HL-60 (cell line): ENCODE results near the gene PLOD3.

Experiments
- DNase-seq, 2 experiments: peaks; one replicate each; pipeline ENCODE4 v3.0.0-alpha.2; 2010 to 2020; ENCODE audit warnings: low read depth in 1 of 2, low spot score in 1 of 2
- H3K27ac ChIP-seq: fragments of 250-450 bp; sonication (Bioruptor Pico); replicated peaks from 2 replicates; pipeline ENCODE4 v1.5.1; 2020; ENCODE audit warnings: mild to moderate bottlenecking, moderate library complexity
- H3K27me3 ChIP-seq: fragments of 250-450 bp; sonication (Bioruptor Pico); 2 replicates; pipeline ENCODE4 v1.5.1; 2021; ENCODE audit warnings: mild to moderate bottlenecking, moderate library complexity; ENCODE audit not compliant: insufficient read depth, poor library complexity, severe bottlenecking
- H3K4me3 ChIP-seq: replicated peaks from 2 replicates; pipeline ENCODE4 v1.5.1; 2011; ENCODE audit warnings: mild to moderate bottlenecking, control low read depth, low read length; ENCODE audit not compliant: insufficient read depth
- GABPA ChIP-seq: IDR thresholded peaks from 2 replicates; pipeline ENCODE4 v1.6.1; 2012; ENCODE audit warnings: low read depth
- POLR2AphosphoS5 ChIP-seq: IDR thresholded peaks from 2 replicates; pipeline ENCODE4 v1.6.1; 2012; ENCODE audit warnings: low read depth
- SPI1 ChIP-seq: IDR thresholded peaks from 2 replicates; pipeline ENCODE4 v1.6.1; 2012; ENCODE audit warnings: low read depth, mild to moderate bottlenecking, borderline replicate concordance
- TF ChIP-seq, protein P1 (sequence below): IDR thresholded peaks from one replicate; pipeline ENCODE4 v1.5.1; 2011; ENCODE audit warnings: low read length, control low read depth, inconsistent platforms; ENCODE audit not compliant: insufficient read depth
- TF ChIP-seq, protein P2 (sequence below): IDR thresholded peaks from 2 replicates; pipeline ENCODE4 v1.6.1; 2012; ENCODE audit warnings: low read depth; ENCODE audit not compliant: insufficient replicate concordance

Gene PLOD3

DNA sequence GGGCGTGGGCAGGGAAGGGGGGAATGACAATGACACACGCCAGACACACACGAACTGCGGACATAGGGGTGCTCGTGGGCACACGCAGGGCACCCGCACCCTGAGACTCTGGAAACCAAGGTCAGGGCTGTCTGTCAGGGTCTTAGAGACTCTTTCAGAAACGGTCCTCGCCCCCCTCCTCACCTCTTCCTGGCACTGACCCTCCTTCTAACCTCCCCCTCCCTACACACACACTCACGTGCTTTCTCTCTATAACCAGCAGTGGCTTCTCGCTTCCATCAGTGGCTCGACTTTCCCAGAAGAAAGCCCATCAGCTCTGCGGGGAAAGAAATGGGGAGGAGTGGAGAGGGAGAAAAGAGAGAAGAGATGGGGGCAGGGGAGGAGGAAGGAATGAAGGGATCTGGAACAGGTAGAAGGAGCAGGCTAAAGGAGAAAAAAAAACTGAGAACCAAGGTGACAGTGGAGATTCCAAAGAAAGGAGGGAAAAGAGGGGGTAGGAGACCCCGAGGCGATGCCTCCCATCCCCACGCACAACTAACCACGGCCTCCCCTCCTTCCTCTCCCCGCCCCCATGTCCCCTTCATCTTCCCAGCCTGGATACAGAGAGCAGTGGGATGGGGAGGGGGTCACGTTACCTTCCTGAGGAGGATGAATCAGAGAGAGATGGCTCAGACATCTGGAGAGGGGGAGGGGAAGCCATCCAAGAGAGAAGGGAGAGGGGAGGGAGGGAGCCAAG lies 50.3 kb downstream of the PLOD3 start:
- no peak for DNase-seq
- no peak overlapping the region for H3K27ac ChIP-seq
- H3K4me3 ChIP-seq = no peak overlapping the region
- peaks cover 69% of the 10 kb centered on the region for H3K27me3 ChIP-seq
- TF ChIP-seq SPI1 (no peak), GABPA (no peak), POLR2AphosphoS5 (no peak)
- TF ChIP-seq, protein P1, sequence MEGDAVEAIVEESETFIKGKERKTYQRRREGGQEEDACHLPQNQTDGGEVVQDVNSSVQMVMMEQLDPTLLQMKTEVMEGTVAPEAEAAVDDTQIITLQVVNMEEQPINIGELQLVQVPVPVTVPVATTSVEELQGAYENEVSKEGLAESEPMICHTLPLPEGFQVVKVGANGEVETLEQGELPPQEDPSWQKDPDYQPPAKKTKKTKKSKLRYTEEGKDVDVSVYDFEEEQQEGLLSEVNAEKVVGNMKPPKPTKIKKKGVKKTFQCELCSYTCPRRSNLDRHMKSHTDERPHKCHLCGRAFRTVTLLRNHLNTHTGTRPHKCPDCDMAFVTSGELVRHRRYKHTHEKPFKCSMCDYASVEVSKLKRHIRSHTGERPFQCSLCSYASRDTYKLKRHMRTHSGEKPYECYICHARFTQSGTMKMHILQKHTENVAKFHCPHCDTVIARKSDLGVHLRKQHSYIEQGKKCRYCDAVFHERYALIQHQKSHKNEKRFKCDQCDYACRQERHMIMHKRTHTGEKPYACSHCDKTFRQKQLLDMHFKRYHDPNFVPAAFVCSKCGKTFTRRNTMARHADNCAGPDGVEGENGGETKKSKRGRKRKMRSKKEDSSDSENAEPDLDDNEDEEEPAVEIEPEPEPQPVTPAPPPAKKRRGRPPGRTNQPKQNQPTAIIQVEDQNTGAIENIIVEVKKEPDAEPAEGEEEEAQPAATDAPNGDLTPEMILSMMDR = no peak
- TF ChIP-seq, protein P2, sequence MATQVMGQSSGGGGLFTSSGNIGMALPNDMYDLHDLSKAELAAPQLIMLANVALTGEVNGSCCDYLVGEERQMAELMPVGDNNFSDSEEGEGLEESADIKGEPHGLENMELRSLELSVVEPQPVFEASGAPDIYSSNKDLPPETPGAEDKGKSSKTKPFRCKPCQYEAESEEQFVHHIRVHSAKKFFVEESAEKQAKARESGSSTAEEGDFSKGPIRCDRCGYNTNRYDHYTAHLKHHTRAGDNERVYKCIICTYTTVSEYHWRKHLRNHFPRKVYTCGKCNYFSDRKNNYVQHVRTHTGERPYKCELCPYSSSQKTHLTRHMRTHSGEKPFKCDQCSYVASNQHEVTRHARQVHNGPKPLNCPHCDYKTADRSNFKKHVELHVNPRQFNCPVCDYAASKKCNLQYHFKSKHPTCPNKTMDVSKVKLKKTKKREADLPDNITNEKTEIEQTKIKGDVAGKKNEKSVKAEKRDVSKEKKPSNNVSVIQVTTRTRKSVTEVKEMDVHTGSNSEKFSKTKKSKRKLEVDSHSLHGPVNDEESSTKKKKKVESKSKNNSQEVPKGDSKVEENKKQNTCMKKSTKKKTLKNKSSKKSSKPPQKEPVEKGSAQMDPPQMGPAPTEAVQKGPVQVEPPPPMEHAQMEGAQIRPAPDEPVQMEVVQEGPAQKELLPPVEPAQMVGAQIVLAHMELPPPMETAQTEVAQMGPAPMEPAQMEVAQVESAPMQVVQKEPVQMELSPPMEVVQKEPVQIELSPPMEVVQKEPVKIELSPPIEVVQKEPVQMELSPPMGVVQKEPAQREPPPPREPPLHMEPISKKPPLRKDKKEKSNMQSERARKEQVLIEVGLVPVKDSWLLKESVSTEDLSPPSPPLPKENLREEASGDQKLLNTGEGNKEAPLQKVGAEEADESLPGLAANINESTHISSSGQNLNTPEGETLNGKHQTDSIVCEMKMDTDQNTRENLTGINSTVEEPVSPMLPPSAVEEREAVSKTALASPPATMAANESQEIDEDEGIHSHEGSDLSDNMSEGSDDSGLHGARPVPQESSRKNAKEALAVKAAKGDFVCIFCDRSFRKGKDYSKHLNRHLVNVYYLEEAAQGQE = no peak

DNA sequence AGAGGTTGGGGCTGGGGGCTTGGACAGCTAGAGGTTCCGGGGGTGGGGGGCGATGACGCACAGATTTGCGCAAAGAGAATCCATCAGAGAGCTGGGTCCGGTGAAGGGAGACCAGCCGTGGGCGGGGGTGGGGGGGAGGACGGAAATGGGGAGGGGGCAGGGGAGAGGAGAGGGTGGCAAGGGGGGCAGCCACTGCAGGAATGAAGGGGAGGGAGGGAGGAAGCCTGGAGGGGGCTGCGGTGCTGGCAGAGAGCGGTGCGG lies 50.8 kb downstream of the PLOD3 start:
- Histone ChIP-seq H3K4me3 (no peak overlapping the region), H3K27me3 (peaks cover 64% of the 10 kb centered on the region), H3K27ac (no peak overlapping the region)
- no peak for DNase-seq
- TF ChIP-seq, protein P1 = no peak
- TF ChIP-seq, protein P2 = no peak
- TF ChIP-seq POLR2AphosphoS5 (no peak), SPI1 (no peak), GABPA (no peak)

DNA sequence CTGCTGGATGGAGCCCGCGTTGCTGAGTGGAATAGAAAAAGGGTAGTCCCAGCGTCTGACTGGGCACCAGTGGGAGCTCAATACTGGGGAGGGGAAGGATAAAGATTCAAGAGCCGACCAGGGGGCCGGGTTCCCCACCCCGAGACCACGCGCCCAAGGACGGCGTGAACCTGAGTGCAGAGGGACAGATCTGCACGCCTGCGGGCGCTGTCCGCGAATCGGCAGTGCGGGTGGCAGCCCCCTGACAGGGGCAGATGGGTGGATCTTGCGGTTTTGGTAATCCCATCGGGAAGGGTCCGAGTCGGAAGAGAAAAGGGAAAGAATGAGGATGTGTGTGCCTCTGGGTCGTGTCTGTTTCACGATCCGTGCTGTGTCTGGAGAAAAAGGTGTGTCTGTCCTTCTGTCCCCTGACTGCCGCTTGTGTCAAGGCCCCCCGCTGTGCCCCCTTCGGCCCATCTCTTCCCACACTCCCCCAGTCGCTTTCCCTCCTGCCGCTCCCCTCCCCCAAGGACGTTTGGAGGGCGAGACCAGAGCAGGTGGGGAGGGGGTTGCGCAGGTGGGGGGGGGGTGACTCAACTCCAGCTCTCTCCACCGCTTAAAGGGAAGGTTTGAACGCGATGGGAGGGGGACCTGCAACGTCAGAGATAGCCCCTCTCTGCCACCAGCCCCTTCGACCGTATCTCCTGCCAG lies 51.3 kb downstream of the PLOD3 start:
- TF ChIP-seq, protein P1 = no peak
- TF ChIP-seq GABPA (no peak), POLR2AphosphoS5 (no peak), SPI1 (no peak)
- TF ChIP-seq, protein P2 = no peak
- Histone ChIP-seq H3K27me3 (peaks cover 60% of the 10 kb centered on the region), H3K27ac (no peak overlapping the region), H3K4me3 (peak overlapping the region; percentile 24)
- DNase-seq = no peak
